Subcutaneous abdominal adipose tissue (tissue), 5 donors: Measurements from ENCODE around the gene DNAJC13.
A peak's percentile ranks its signal among the peaks of the same experiment; 100 is the strongest.
"Not testable (repeated sequence)": the region's sequence is repeated elsewhere in the genome, so short reads cannot be mapped to it uniquely, and the experiment has no call there.

Source experiments
- H3K27ac ChIP-seq: one replicate; pipeline ENCODE4 v1.7.0; 2013; ENCODE audit warnings: low read depth, mild to moderate bottlenecking, inconsistent platforms, low read length, moderate library complexity
- H3K27me3 ChIP-seq, 5 donors: one replicate each; pipeline ENCODE4 v1.7.0; 2013; ENCODE audit warnings: low read length in 5 of 5, inconsistent platforms in 1 of 5; ENCODE audit not compliant: control insufficient read depth in 5 of 5, insufficient read depth in 4 of 5
- H3K36me3 ChIP-seq, 5 donors: one replicate each; pipeline ENCODE4 v1.7.0; 2013; ENCODE audit warnings: low read length in 5 of 5; ENCODE audit not compliant: control insufficient read depth in 5 of 5, insufficient read depth in 5 of 5
- H3K4me1 ChIP-seq, 5 donors: one replicate each; pipeline ENCODE4 v1.7.0; 2013; ENCODE audit warnings: low read length in 5 of 5, mild to moderate bottlenecking in 3 of 5, moderate library complexity in 1 of 5; ENCODE audit not compliant: control insufficient read depth in 5 of 5, insufficient read depth in 5 of 5
- H3K4me3 ChIP-seq, 5 donors: one replicate each; pipeline ENCODE4 v1.7.0; 2013; ENCODE audit warnings: low read length in 5 of 5, low read depth in 1 of 5
- H3K9ac ChIP-seq, 5 donors: one replicate each; pipeline ENCODE4 v1.7.0; 2013; ENCODE audit warnings: low read length in 5 of 5, mild to moderate bottlenecking in 4 of 5, moderate library complexity in 3 of 5
- H3K9me3 ChIP-seq, 5 donors: one replicate each; pipeline ENCODE4 v1.7.0; 2013; ENCODE audit warnings: low read length in 5 of 5; ENCODE audit not compliant: control insufficient read depth in 5 of 5
- donor health status: healthy.
- donor health status: healthy.
- donor health status: healthy.
- donor health status: healthy.
- donor health status: healthy.

DNAJC13 gene

GRCh38 chr3:132549169-132549568 is 131.9 kb downstream of the DNAJC13 start:
- no peaks in the 10 kb centered on the region for H3K27me3 ChIP-seq
- no peak overlapping the region for H3K27ac ChIP-seq
- H3K4me3 ChIP-seq: no peak overlapping the region
- H3K4me1 ChIP-seq: peaks cover 2 to 22% (median 18%) of the 10 kb centered on the region in 5 donors
- H3K36me3 ChIP-seq: no peaks in the 10 kb centered on the region
- H3K9me3 ChIP-seq: no peaks in the 10 kb centered on the region
- no peak overlapping the region for H3K9ac ChIP-seq

- Histone ChIP-seq H3K9me3 (no peaks in the 10 kb centered on the region), H3K4me3 (no peak overlapping the region), H3K4me1 (peaks cover 2 to 28% (median 18%) of the 10 kb centered on the region in 5 donors), H3K27me3 (no peaks in the 10 kb centered on the region), H3K9ac (no peak overlapping the region), H3K36me3 (no peaks in the 10 kb centered on the region), H3K27ac (peak overlapping the region; percentile 30)
Measured at GRCh38 chr3:132549890-132550578, 132.7 kb downstream of the DNAJC13 start.

- peak overlapping the region; percentile 30 for H3K27ac ChIP-seq
- no peaks in the 10 kb centered on the region for H3K9me3 ChIP-seq
- no peak overlapping the region for H3K4me3 ChIP-seq
- H3K36me3 ChIP-seq: no peaks in the 10 kb centered on the region
- H3K9ac ChIP-seq: no peak overlapping the region
- peaks cover 3 to 36% (median 20%) of the 10 kb centered on the region in 5 donors for H3K4me1 ChIP-seq
- no peaks in the 10 kb centered on the region for H3K27me3 ChIP-seq
Measured at GRCh38 chr3:132550579-132551305, 133.4 kb downstream of the DNAJC13 start.

- H3K27ac ChIP-seq: no peak overlapping the region
- no peaks in the 10 kb centered on the region for H3K9me3 ChIP-seq
- peaks cover 9 to 55% (median 40%) of the 10 kb centered on the region in 5 donors for H3K4me1 ChIP-seq
- no peaks in the 10 kb centered on the region for H3K27me3 ChIP-seq
- peaks cover 0 to 7% (median 0%) of the 10 kb centered on the region in 5 donors for H3K36me3 ChIP-seq
- peak overlapping the region in 1 of 5 donors; percentile 30 for H3K9ac ChIP-seq
- H3K4me3 ChIP-seq: no peak overlapping the region
Measured at GRCh38 chr3:132553826-132554225, 136.5 kb downstream of the DNAJC13 start.

- Histone ChIP-seq H3K27ac (no peak overlapping the region), H3K9ac (no peak overlapping the region), H3K27me3 (no peaks in the 10 kb centered on the region), H3K36me3 (peaks cover 0 to 13% (median 5%) of the 10 kb centered on the region in 5 donors), H3K9me3 (no peaks in the 10 kb centered on the region), H3K4me1 (peaks cover 9 to 55% (median 39%) of the 10 kb centered on the region in 5 donors), H3K4me3 (no peak overlapping the region)
Measured at GRCh38 chr3:132554437-132554836, 137.1 kb downstream of the DNAJC13 start.

GRCh38 chr3:132555306-132556035 is 138.2 kb downstream of the DNAJC13 start:
- H3K27me3 ChIP-seq: no peaks in the 10 kb centered on the region
- H3K27ac ChIP-seq: peak overlapping the region; percentile 85
- H3K9me3 ChIP-seq: no peaks in the 10 kb centered on the region
- peaks cover 9 to 54% (median 36%) of the 10 kb centered on the region in 5 donors for H3K4me1 ChIP-seq
- H3K4me3 ChIP-seq: no peak overlapping the region
- H3K9ac ChIP-seq: no peak overlapping the region
- H3K36me3 ChIP-seq: peaks cover 0 to 15% (median 5%) of the 10 kb centered on the region in 5 donors

GRCh38 chr3:132556036-132556386 is 138.7 kb downstream of the DNAJC13 start:
- H3K27ac ChIP-seq: peak overlapping the region; percentile 85
- H3K27me3 ChIP-seq, H3K4me3 ChIP-seq, H3K9me3 ChIP-seq, H3K9ac ChIP-seq: not testable (repeated sequence)
- H3K4me1 ChIP-seq: peaks cover 9 to 49% (median 33%) of the 10 kb centered on the region in 5 donors
- peaks cover 1 to 20% (median 7%) of the 10 kb centered on the region in 5 donors for H3K36me3 ChIP-seq

- peak overlapping the region in 1 of 5 donors; percentile 2 for H3K4me3 ChIP-seq
- peak overlapping the region; percentile 85 for H3K27ac ChIP-seq
- peaks cover 9 to 48% (median 32%) of the 10 kb centered on the region in 5 donors for H3K4me1 ChIP-seq
- H3K27me3 ChIP-seq: no peaks in the 10 kb centered on the region
- H3K36me3 ChIP-seq: peaks cover 2 to 21% (median 9%) of the 10 kb centered on the region in 5 donors
- no peak overlapping the region for H3K9ac ChIP-seq
- H3K9me3 ChIP-seq: no peaks in the 10 kb centered on the region
Measured at GRCh38 chr3:132556508-132557159, 139.3 kb downstream of the DNAJC13 start.

GRCh38 chr3:132561003-132561402 is 143.7 kb downstream of the DNAJC13 start:
- Histone ChIP-seq H3K27me3 (no peaks in the 10 kb centered on the region), H3K9me3 (no peaks in the 10 kb centered on the region), H3K27ac (no peak overlapping the region), H3K9ac (no peak overlapping the region), H3K36me3 (peaks cover 2 to 21% (median 9%) of the 10 kb centered on the region in 5 donors), H3K4me3 (no peak overlapping the region), H3K4me1 (peaks cover 4 to 41% (median 32%) of the 10 kb centered on the region in 5 donors)
